NCI-H2107 treated with DMSO at 0.1 percent for 48 hours (cell line): ENCODE results near the gene MALAT1.
A peak's percentile ranks its signal among the peaks of the same experiment; 100 is the strongest.

Source experiments
- DNase-seq: peaks from one replicate; lab custom pipeline; 2025; ENCODE audit not compliant: unreplicated experiment; lab: John Stamatoyannopoulos, UW

Gene MALAT1

GRCh38 chr11:65537620-65538231, 38.9 kb downstream of the MALAT1 start:
- no peak for DNase-seq

- DNase-seq = no peak
These were observed 39.5 kb downstream of the MALAT1 start for GRCh38 chr11:65538232-65538914.

- no peak for DNase-seq
These were observed 40.3 kb downstream of the MALAT1 start for GRCh38 chr11:65538915-65539743.

GRCh38 chr11:65539744-65540289, 41.0 kb downstream of the MALAT1 start:
- DNase-seq = no peak

GRCh38 chr11:65540290-65541092, 41.6 kb downstream of the MALAT1 start:
- peak; percentile 46 for DNase-seq

GRCh38 chr11:65541093-65541982, 42.5 kb downstream of the MALAT1 start:
- no peak for DNase-seq

GRCh38 chr11:65542738-65543390, 44.0 kb downstream of the MALAT1 start:
- DNase-seq = no peak

- DNase-seq = no peak
These were observed 47.0 kb downstream of the MALAT1 start for GRCh38 chr11:65545853-65546216.

- DNase-seq = peak; percentile 32
These were observed 47.5 kb downstream of the MALAT1 start for GRCh38 chr11:65546217-65546958.

- no peak for DNase-seq
These were observed 48.7 kb downstream of the MALAT1 start for GRCh38 chr11:65547446-65548125.

GRCh38 chr11:65548395-65548794, 49.5 kb downstream of the MALAT1 start:
- no peak for DNase-seq

GRCh38 chr11:65549096-65549495, 50.3 kb downstream of the MALAT1 start:
- DNase-seq = no peak

- DNase-seq = peak; percentile 93
These were observed 52.9 kb downstream of the MALAT1 start for GRCh38 chr11:65551572-65552387.

- no peak for DNase-seq
These were observed 53.6 kb downstream of the MALAT1 start for GRCh38 chr11:65552388-65552951.

- DNase-seq = peak; percentile 60
These were observed 54.6 kb downstream of the MALAT1 start for GRCh38 chr11:65553301-65554001.

GRCh38 chr11:65554057-65554818, 55.4 kb downstream of the MALAT1 start:
- DNase-seq = no peak
